ENCODE measurements around the gene SEBOX.
A peak's percentile ranks its signal among the peaks of the same experiment; 100 is the strongest.

- TF ChIP-seq CTCF (IDR thresholded peaks at IDR 0.05), result peak in 1 of 3 donors; percentile 12
- TF ChIP-seq POLR2A (IDR thresholded peaks at IDR 0.05), result no peak
These were observed 3.4 kb upstream of the SEBOX start for GRCh38 chr17:28368306-28368831.
